Fibroblast of skin of left biceps (primary cell): ENCODE data around the gene FUT2.
"Not testable (repeated sequence)": the region's sequence is repeated elsewhere in the genome, so short reads cannot be mapped to it uniquely, and the experiment has no call there.

Experiments used
- DNase-seq, 2 experiments: peaks; one replicate each; pipeline ENCODE4 v3.0.0-alpha.2; 2013; ENCODE audit warnings: low read depth in 2 of 2

Gene FUT2

DNA sequence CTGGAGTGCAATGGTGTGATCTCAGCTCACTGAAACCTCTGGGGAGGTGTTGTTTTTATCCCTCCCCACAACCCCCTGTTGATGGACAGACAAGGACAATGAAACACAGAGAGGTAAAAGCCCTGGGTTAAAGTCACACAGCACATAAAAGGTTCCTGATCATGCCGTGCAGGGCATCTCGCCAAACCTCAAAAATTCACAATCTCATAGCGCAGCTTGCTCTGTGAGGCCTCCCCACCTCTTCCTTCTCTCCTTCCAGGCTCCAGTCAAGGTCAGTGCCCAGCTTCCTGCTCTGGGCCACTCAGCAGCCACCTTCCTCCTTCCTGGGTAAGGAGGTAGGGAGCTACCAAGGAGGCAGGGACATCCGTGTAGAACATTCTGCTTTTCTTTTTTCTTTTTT lies 2.3 kb downstream of the FUT2 start:
- peak in 1 of 2 experiments; percentile 42 for DNase-seq

- DNase-seq, result no peak
Observed at GRCh38 chr19:48702701-48703100, 6.9 kb downstream of the FUT2 start.

- DNase-seq, result no peak
Observed at GRCh38 chr19:48703316-48703715, 7.5 kb downstream of the FUT2 start.

- no peak for DNase-seq
Observed at GRCh38 chr19:48705431-48705830, 9.7 kb downstream of the FUT2 start.

DNA sequence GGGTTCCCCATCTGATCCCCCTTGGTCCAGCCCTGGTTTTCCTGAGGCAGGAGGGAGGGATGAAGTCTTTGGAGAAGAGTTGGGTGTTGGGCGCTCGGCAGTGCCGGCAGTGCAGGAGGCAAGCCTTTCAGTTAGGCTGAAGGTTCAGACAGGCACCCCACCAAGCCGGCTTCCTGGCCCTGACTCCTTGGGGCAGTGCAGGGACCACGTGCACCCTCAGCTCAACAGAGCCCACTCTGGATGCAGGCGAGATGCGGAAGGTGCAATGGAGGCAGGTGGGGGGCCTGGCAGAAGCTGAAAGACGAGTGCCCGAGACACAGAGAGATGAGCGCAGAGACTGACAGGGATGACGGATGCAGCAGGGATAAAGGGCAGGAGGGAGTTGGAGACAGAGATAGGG lies 12.7 kb downstream of the FUT2 start:
- no peak for DNase-seq

GRCh38 chr19:48711106-48711662 lies 15.4 kb downstream of the FUT2 start:
- DNase-seq, result no peak

- no peak for DNase-seq
Observed at GRCh38 chr19:48713041-48713863, 17.5 kb downstream of the FUT2 start.

DNA sequence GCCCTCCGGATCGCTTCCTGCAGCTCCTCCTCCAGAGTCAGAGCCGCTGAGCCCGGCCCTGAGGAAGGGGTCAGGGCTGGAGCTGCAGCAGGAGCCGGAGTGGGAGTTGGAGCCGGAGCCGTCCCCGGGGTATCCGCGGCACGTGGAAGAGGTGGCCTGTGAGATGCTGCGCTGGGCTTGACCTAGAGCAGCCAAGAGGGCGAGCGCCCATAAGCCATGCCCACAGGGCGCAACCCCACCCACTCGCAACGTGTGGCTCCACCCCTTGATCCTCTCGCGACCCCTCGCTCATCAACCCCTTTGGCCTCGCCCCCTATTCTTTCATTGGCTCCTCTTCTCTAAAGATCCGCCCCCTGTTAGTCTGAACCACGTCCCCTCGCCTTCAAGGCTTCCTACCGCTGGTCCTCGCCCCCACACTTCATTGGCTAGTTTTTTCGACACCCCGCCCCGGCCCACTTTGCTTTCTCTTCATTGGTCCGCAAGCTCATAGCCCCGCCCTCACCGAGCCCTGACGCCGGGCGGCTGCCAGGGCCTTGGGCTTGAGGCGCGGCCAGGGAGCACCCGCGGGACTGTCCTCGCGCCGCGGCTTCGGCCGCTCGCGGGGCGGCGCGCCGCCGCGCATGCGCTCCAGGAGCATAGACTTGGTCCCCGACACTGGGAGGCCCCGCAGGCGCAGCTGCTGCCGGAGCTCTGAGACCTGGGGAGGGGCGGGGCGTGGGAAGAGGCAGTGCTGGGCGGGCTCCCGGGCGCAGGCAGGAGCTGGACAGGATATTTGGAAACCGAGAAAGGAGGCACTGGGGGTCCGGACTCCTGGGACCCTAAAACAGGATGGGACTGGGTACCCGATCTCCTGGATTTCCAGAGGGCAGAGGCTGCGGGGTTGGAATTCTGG lies 18.3 kb downstream of the FUT2 start:
- peak; percentile 99 for DNase-seq

DNA sequence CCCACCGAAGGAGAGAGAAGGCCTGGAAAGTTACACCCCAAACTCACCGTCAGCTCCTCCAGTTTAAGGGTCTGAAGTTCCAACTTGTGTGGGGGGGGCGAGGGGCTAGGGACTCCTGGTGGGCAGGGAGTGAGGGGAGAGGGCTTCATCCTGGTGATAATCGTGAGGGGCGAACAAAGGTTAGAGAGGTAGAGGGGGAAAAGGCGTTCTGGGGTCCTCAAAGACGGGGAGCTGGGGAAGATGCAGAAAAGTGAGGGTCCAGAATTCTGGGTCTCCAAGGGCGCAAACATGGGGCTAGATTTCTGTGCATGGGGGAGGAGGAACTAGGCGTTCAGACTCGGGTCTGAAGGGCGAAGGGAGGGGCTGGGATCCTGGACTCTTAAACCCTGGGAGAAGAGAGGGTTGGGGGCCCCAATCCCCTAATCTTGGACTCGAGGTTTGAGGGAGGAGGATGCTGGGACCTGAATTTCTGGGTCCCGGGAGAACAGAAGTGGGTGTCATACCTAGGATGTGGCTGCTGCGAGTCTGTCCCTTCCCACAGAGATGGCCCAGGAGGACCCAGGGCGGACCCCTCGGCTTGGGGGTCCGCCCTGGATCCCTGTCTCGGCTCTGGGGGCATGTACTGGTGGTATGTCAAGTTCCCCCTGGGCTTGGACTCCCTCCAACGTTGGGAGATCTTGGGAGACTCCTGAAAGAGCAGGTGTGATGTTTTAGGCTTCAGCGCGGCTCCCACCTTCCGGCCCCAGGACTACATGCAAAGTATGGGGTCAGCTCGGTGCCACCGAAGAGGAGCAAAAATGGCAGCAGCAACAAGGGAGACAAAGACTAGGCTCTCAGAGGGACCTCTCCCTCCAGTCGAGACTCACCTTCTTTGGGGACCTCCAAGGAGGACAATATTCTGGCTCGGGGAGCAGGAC lies 19.2 kb downstream of the FUT2 start:
- DNase-seq, result no peak

- no peak for DNase-seq
Observed at GRCh38 chr19:48715681-48716171, 20.0 kb downstream of the FUT2 start.

GRCh38 chr19:48716562-48717291 lies 21.0 kb downstream of the FUT2 start:
- DNase-seq, result no peak

GRCh38 chr19:48718106-48718505 lies 22.3 kb downstream of the FUT2 start:
- not testable (repeated sequence) for DNase-seq

GRCh38 chr19:48718711-48719231 lies 23.0 kb downstream of the FUT2 start:
- no peak for DNase-seq

DNA sequence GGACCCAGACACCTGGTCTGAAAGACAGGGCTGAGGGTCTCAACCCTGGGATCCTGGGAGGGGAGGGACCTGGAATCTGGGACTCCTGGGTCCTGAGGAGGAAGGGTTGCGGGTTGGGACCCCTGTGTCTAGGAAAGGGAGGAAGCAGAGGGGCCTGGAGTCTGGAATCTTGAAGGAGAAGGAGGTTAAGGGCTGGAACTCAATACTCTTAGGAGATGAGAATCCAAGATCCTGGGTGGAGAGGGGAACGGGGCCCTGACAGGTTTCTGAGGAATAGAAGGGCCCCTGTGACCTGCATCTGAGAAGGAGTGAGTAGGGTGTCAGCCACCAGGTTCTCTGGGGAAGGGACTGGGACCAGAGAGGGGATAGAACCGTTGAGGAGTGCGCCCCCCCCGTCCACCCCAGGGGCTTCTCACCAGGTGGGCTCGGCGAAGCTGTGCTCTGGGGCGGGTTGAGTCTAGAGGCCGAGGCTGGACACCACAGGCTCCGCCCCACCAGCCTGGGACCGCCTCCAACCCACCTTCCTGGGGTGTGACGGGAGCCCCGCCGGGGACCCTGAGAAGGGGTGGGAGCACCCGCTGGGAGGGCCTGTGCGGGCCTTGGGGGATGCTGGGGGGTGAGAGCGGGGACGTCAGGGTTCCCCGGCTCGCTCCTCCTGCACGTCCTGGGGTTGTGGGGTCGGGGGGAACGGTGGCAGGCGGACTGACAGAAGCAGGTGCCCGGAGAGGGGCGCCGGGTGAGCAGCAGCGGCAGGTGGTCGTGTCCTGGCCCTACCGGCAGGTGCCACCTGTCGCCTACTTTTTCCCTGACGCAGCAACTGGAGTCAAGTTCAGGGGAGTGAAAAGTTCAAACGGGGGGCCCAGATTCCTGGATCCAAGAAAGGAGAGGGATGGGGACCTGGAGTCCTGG lies 23.7 kb downstream of the FUT2 start, which contains the start of gene MAMSTR:
MAMSTR (minus strand) TSS at position 463 of the 909 bp plus-strand sequence. CDS start 694 bp downstream, outside the sequence.
- DNase-seq, result no peak

- no peak for DNase-seq
Observed at GRCh38 chr19:48720251-48720612, 24.5 kb downstream of the FUT2 start.

DNA sequence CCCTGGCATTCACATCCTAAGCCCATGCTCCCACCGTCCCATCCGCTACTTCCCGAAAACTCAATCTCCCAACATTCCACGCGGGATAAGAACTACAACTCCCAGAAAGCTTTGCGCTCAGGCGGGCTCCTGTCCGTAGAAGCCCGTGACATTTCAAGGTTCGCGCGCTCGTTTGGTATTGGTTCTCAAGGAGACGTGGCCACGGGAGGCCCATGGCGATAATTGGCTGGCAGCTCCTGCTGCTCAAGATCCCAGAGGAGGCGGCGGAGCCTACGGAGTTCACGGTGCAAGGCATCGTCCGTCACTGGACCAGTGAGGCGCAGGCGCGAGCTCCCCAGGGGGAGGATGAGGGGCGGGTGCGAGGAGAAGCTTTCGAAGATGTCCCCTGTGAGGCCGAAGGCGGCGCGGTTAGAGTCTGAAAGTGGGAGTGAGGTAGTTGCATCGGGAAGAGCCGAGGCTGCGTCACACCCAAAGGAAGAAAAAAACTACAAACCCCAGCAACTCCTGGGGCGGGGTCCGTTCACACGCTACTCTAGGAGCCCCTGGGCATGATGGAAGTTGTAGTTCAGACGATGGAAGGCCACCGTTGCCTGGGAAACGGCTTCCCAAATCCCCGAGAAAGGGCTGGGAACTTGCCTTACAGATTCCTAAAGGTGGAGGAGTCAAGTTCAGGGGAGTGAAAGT lies 25.0 kb downstream of the FUT2 start:
- DNase-seq, result peak; percentile 97 to 98

GRCh38 chr19:48722196-48722708 lies 26.5 kb downstream of the FUT2 start:
- no peak for DNase-seq
